Activated T-cell treated with anti-CD3 and anti-CD28 coated beads, Interleukin-2, amount 50 U/mL, for 72 hours (primary cell): ENCODE data around the gene CDC42. TPM values are rescaled to one million over a fixed set of nuclear protein-coding genes. Genes with fewer than 3 reads are reported as not detected.

ENCODE experiments used
- ATAC-seq, 2 donors: fragments of 150-1000 bp; cut with Tn5 transposase; replicated peaks in 1 of 2; 2 replicates each; pipeline ENCODE4 v1.10.0; 2021; ENCODE audit warnings: moderate library complexity in 2 of 2, mild to moderate bottlenecking in 1 of 2
- DNase-seq, 2 donors: peaks; one replicate each; pipeline ENCODE4 v3.0.0; 2021 to 2022; ENCODE audit warnings: mixed read lengths in 1 of 2
- H3K27ac Mint-ChIP-seq: one replicate; pipeline ENCODE4 v1.8.0; 2022; ENCODE audit warnings: mild to moderate bottlenecking, moderate library complexity, mixed read lengths
- H3K27me3 Mint-ChIP-seq: one replicate; pipeline ENCODE4 v1.8.0; 2022; ENCODE audit warnings: low read depth, mixed read lengths
- H3K36me3 Mint-ChIP-seq, 2 donors: one replicate each; pipeline ENCODE4 v1.8.0; 2022; ENCODE audit warnings: mixed read lengths in 2 of 2, mild to moderate bottlenecking in 1 of 2; ENCODE audit not compliant: insufficient read depth in 2 of 2
- H3K4me1 Mint-ChIP-seq: one replicate; pipeline ENCODE4 v1.8.0; 2022; ENCODE audit warnings: low read depth, mixed read lengths
- H3K4me3 Mint-ChIP-seq, 2 donors: one replicate each; pipeline ENCODE4 v1.8.0; 2022; ENCODE audit warnings: mild to moderate bottlenecking in 2 of 2, mixed read lengths in 2 of 2, moderate library complexity in 2 of 2
- H3K9me3 Mint-ChIP-seq, 2 donors: one replicate each; pipeline ENCODE4 v1.8.0; 2022; ENCODE audit warnings: mixed read lengths in 2 of 2
- total RNA-seq, 2 donors: library from RNA; stranded (reverse); gene quantifications; one replicate each; pipeline ENCODE4 v1.2.3, GENCODE V29; 2022

The CDC42 gene
- total RNA-seq, 2 donors from 2014 or later = 292 to 349 TPM

- ATAC-seq = no peak
- H3K9me3 Mint-ChIP-seq = peaks cover 4% of the 10 kb centered on the region in 2 donors
- DNase-seq = no peak
- no peak overlapping the region for H3K4me3 Mint-ChIP-seq
- no peak overlapping the region for H3K27ac Mint-ChIP-seq
- no peaks in the 10 kb centered on the region for H3K27me3 Mint-ChIP-seq
- peaks cover 79% of the 10 kb centered on the region for H3K4me1 Mint-ChIP-seq
- peaks cover 3 to 5% of the 10 kb centered on the region in 2 donors for H3K36me3 Mint-ChIP-seq
Observed at GRCh38 chr1:22043198-22043769, 9.2 kb upstream of the CDC42 start.

- Mint-ChIP-seq H3K36me3 (peaks cover 3 to 5% of the 10 kb centered on the region in 2 donors), H3K27ac (peak overlapping the region; percentile 24), H3K4me1 (peaks cover 76% of the 10 kb centered on the region), H3K9me3 (peaks cover 4% of the 10 kb centered on the region in 2 donors), H3K27me3 (no peaks in the 10 kb centered on the region), H3K4me3 (peak overlapping the region in 1 of 2 donors; percentile 16)
- DNase-seq = no peak
- no peak for ATAC-seq
Observed at GRCh38 chr1:22044690-22045420, 7.7 kb upstream of the CDC42 start.

- Mint-ChIP-seq H3K27me3 (no peaks in the 10 kb centered on the region), H3K9me3 (peaks cover 4% of the 10 kb centered on the region in 2 donors), H3K4me3 (no peak overlapping the region), H3K27ac (no peak overlapping the region), H3K36me3 (peaks cover 3 to 5% of the 10 kb centered on the region in 2 donors), H3K4me1 (peaks cover 68% of the 10 kb centered on the region)
- no peak for DNase-seq
- ATAC-seq = no peak
Observed at GRCh38 chr1:22045604-22046228, 6.8 kb upstream of the CDC42 start.

- Mint-ChIP-seq H3K27me3 (no peaks in the 10 kb centered on the region), H3K9me3 (peaks cover 4% of the 10 kb centered on the region in 2 donors), H3K27ac (peak overlapping the region; percentile 85), H3K36me3 (peaks cover 6 to 9% of the 10 kb centered on the region in 2 donors), H3K4me1 (peaks cover 59% of the 10 kb centered on the region), H3K4me3 (peak overlapping the region; percentile 53 to 74)
- ATAC-seq = peak; percentile 58
- DNase-seq = peak; percentile 49 to 63
Observed at GRCh38 chr1:22048351-22049192, 3.9 kb upstream of the CDC42 start.

GRCh38 chr1:22050330-22050729 is 2.2 kb upstream of the CDC42 start:
- Mint-ChIP-seq H3K27ac (no peak overlapping the region), H3K27me3 (no peaks in the 10 kb centered on the region), H3K4me3 (no peak overlapping the region), H3K36me3 (peaks cover 11 to 17% of the 10 kb centered on the region in 2 donors), H3K9me3 (peaks cover 2% of the 10 kb centered on the region in 2 donors), H3K4me1 (peaks cover 65% of the 10 kb centered on the region)
- ATAC-seq (no peak), DNase-seq (no peak)

- ATAC-seq = no peak
Observed at GRCh38 chr1:22051607-22052114, 848 bp upstream of the CDC42 start.

GRCh38 chr1:22053017-22053860 is 730 bp downstream of the CDC42 start:
- Mint-ChIP-seq H3K36me3 (peaks cover 18 to 36% of the 10 kb centered on the region in 2 donors), H3K9me3 (no peaks in the 10 kb centered on the region), H3K27me3 (no peaks in the 10 kb centered on the region), H3K4me3 (peak overlapping the region; percentile 94 to 99), H3K27ac (peak overlapping the region; percentile 99), H3K4me1 (peaks cover 69% of the 10 kb centered on the region)
- ATAC-seq (peak; percentile 32 to 43), DNase-seq (peak; percentile 58 to 63)

More at GRCh38 chr1:22051607-22052114, 848 bp upstream of the CDC42 start:
- Mint-ChIP-seq H3K27ac (peak overlapping the region; percentile 80), H3K9me3 (no peaks in the 10 kb centered on the region), H3K27me3 (no peaks in the 10 kb centered on the region), H3K4me3 (peak overlapping the region; percentile 78 to 89), H3K36me3 (peaks cover 14 to 26% of the 10 kb centered on the region in 2 donors), H3K4me1 (peaks cover 69% of the 10 kb centered on the region)
- DNase-seq = no peak

GRCh38 chr1:22053861-22054770 is 1.6 kb downstream of the CDC42 start:
- Mint-ChIP-seq H3K27me3 (no peaks in the 10 kb centered on the region), H3K27ac (peak overlapping the region; percentile 99), H3K36me3 (peaks cover 18 to 39% of the 10 kb centered on the region in 2 donors), H3K4me1 (peaks cover 65% of the 10 kb centered on the region), H3K9me3 (no peaks in the 10 kb centered on the region), H3K4me3 (peak overlapping the region; percentile 94 to 99)
- peak; percentile 20 to 31 for DNase-seq
- peak; percentile 7 to 38 for ATAC-seq

GRCh38 chr1:22055463-22055862 is 3.0 kb downstream of the CDC42 start:
- Mint-ChIP-seq H3K4me3 (peak overlapping the region; percentile 78 to 89), H3K4me1 (peaks cover 74% of the 10 kb centered on the region), H3K27me3 (no peaks in the 10 kb centered on the region), H3K27ac (peak overlapping the region; percentile 80), H3K9me3 (no peaks in the 10 kb centered on the region), H3K36me3 (peaks cover 18 to 47% of the 10 kb centered on the region in 2 donors)
- ATAC-seq (no peak), DNase-seq (no peak)

- no peaks in the 10 kb centered on the region for H3K9me3 Mint-ChIP-seq
- no peak for DNase-seq
- H3K4me3 Mint-ChIP-seq = peak overlapping the region; percentile 78 to 89
- peaks cover 18 to 50% of the 10 kb centered on the region in 2 donors for H3K36me3 Mint-ChIP-seq
- no peaks in the 10 kb centered on the region for H3K27me3 Mint-ChIP-seq
- peaks cover 80% of the 10 kb centered on the region for H3K4me1 Mint-ChIP-seq
- ATAC-seq = no peak
- peak overlapping the region; percentile 80 for H3K27ac Mint-ChIP-seq
Observed at GRCh38 chr1:22056043-22056442, 3.5 kb downstream of the CDC42 start.

- ATAC-seq (no peak), DNase-seq (no peak)
- H3K36me3 Mint-ChIP-seq = peaks cover 18 to 50% of the 10 kb centered on the region in 2 donors
- H3K4me1 Mint-ChIP-seq = peaks cover 78% of the 10 kb centered on the region
- no peaks in the 10 kb centered on the region for H3K27me3 Mint-ChIP-seq
- peak overlapping the region; percentile 80 for H3K27ac Mint-ChIP-seq
- H3K9me3 Mint-ChIP-seq = no peaks in the 10 kb centered on the region
- H3K4me3 Mint-ChIP-seq = peak overlapping the region; percentile 78 to 89
Observed at GRCh38 chr1:22056936-22057335, 4.4 kb downstream of the CDC42 start.
